Gastroesophageal sphincter (tissue), 4 donors: ENCODE results near the gene EHD1. TPM values are rescaled to one million over a fixed set of nuclear protein-coding genes. Genes with fewer than 3 reads are reported as not detected.

ENCODE experiments used
- ATAC-seq: fragments of 150-250 bp; one replicate; pipeline ENCODE4 v1.9.1; 2016; ENCODE audit warnings: mild to moderate bottlenecking, moderate library complexity
- H3K27ac ChIP-seq, 4 donors: fragments of 200-600 bp; sonication (generic) in 3 of 4; 1 replicate in 3 of 4; 2 replicates in 1 of 4; pipeline ENCODE4 v1.5.1; 2016 to 2019
- H3K27me3 ChIP-seq: fragments of 200-600 bp; sonication (generic); one replicate; pipeline ENCODE4 v1.5.1; 2019
- H3K36me3 ChIP-seq, 2 donors: fragments of 200-600 bp; sonication (generic); one replicate each; pipeline ENCODE4 v1.5.1; 2019; ENCODE audit warnings: control low read depth in 1 of 2
- H3K4me1 ChIP-seq, 3 donors: fragments of 200-600 bp; sonication (generic); 1 replicate in 2 of 3; 2 replicates in 1 of 3; pipeline ENCODE4 v1.5.1; 2016 to 2019; ENCODE audit warnings: control low read depth in 2 of 3
- H3K4me3 ChIP-seq, 2 donors: fragments of 200-600 bp; sonication (generic); one replicate each; pipeline ENCODE4 v1.5.1; 2019; ENCODE audit warnings: mild to moderate bottlenecking in 1 of 2, moderate library complexity in 1 of 2
- H3K9me3 ChIP-seq, 3 donors: fragments of 200-600 bp; sonication (generic); one replicate each; pipeline ENCODE4 v1.5.1; 2017 to 2019; ENCODE audit warnings: control low read depth in 2 of 3
- EP300 ChIP-seq: sonication (generic); formaldehyde crosslinking; IDR thresholded peaks from one replicate; pipeline ENCODE4 v1.6.1; 2017; ENCODE audit warnings: antibody characterized with exemption, mild to moderate bottlenecking
- POLR2A ChIP-seq, 2 donors: fragments of 450-650 bp; IDR thresholded peaks; one replicate each; pipeline ENCODE4 v1.6.1; 2017; ENCODE audit warnings: antibody characterized with exemption in 2 of 2, mild to moderate bottlenecking in 2 of 2, moderate library complexity in 1 of 2
- POLR2AphosphoS5 ChIP-seq: sonication (generic); formaldehyde crosslinking; IDR thresholded peaks from one replicate; pipeline ENCODE4 v1.6.1; 2017; ENCODE audit warnings: antibody characterized with exemption
- WGBS, 2 donors: methylation state at CpG; one replicate each; pipeline ENCODE4 v1.1.5; 2018; ENCODE audit warnings: low coverage in 1 of 2; 5-methylcytosine and 5-hydroxymethylcytosine counted together
- total RNA-seq, 4 donors: library from RNA; depleted of rRNA; stranded (reverse); fragments of >200 nt; gene quantifications; one replicate each; pipeline ENCODE4 v1.1.0, GENCODE V29; 2016
- TF ChIP-seq, protein P1 (sequence below), 4 experiments: fragments of 200-600 bp in 2 of 4; fragments of 450-650 bp in 2 of 4; sonication (generic) in 1 of 4; IDR thresholded peaks; one replicate each; pipeline ENCODE4 v1.5.1; 2017 to 2019; ENCODE audit warnings: antibody characterized with exemption in 4 of 4, mild to moderate bottlenecking in 2 of 4, moderate library complexity in 2 of 4

Gene EHD1
- total RNA-seq, 4 donors from 2014 or later: 92.1 to 188 (median 101) TPM

DNA sequence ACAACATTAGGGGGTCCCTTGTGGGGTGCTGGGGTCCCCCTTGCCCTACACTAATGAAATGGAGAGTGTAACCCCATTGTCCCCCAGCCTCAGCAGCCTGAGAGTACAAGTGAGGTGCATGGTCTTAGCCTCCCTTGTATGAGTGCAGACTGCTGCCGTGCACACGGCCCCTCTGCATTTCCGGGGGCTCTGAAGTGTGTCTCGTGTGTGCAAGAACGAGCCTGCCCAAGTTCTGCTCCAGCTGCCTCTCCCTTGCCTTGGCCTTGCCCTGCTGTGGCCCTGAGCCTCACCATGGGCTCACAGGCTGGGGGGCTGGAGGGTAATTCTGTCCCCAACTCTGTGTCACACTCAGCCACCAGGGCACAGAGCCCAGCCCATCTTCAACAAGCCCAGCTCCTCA lies 5.2 kb upstream of the EHD1 start:
- WGBS, 2 donors: no CpG with 5 or more reads among the region's 5 CpGs
- no peaks in the 10 kb centered on the region for H3K36me3 ChIP-seq
- TF ChIP-seq, protein P1, sequence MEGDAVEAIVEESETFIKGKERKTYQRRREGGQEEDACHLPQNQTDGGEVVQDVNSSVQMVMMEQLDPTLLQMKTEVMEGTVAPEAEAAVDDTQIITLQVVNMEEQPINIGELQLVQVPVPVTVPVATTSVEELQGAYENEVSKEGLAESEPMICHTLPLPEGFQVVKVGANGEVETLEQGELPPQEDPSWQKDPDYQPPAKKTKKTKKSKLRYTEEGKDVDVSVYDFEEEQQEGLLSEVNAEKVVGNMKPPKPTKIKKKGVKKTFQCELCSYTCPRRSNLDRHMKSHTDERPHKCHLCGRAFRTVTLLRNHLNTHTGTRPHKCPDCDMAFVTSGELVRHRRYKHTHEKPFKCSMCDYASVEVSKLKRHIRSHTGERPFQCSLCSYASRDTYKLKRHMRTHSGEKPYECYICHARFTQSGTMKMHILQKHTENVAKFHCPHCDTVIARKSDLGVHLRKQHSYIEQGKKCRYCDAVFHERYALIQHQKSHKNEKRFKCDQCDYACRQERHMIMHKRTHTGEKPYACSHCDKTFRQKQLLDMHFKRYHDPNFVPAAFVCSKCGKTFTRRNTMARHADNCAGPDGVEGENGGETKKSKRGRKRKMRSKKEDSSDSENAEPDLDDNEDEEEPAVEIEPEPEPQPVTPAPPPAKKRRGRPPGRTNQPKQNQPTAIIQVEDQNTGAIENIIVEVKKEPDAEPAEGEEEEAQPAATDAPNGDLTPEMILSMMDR (IDR thresholded peaks at IDR 0.05): no peak
- TF ChIP-seq POLR2A (IDR thresholded peaks at IDR 0.05): no peak
- TF ChIP-seq POLR2AphosphoS5: no peak
- TF ChIP-seq EP300: no peak
- peaks cover 0 to 38% (median 17%) of the 10 kb centered on the region in 3 donors for H3K4me1 ChIP-seq
- no peaks in the 10 kb centered on the region for H3K9me3 ChIP-seq
- no peak for ATAC-seq
- H3K4me3 ChIP-seq: no peak overlapping the region
- H3K27ac ChIP-seq: peak overlapping the region in 1 of 4 donors; percentile 29
- H3K27me3 ChIP-seq: no peaks in the 10 kb centered on the region

DNA sequence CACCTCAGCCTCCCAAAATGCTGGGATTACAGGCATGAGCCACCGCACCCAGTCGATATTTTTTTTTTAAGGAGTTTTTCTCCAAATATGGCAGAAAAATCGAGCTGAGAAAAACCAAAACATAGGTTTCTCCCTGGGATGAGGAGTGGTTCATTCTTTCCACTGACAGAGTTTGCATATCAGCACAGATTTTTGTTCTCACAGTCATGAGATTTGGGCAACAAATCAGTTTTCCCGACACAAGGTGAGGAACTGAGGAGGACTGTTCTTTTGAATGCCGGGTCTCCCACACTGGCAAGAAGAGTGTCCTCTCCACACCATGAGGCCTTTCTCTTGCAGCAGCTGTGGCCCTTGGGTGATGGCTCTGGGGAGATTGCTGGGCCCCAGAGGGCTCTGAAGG lies 3.8 kb upstream of the EHD1 start:
- no peaks in the 10 kb centered on the region for H3K27me3 ChIP-seq
- no peak for ATAC-seq
- no peak overlapping the region for H3K4me3 ChIP-seq
- TF ChIP-seq, protein P1 (IDR thresholded peaks at IDR 0.05): no peak
- TF ChIP-seq EP300: no peak
- no peak for TF ChIP-seq POLR2A (IDR thresholded peaks at IDR 0.05)
- no peak for TF ChIP-seq POLR2AphosphoS5
- H3K27ac ChIP-seq: peak overlapping the region in 3 of 4 donors; percentile 44 to 59 (median 51)
- peaks cover 0 to 30% (median 7%) of the 10 kb centered on the region in 3 donors for H3K4me1 ChIP-seq
- H3K9me3 ChIP-seq: no peaks in the 10 kb centered on the region
- no peaks in the 10 kb centered on the region for H3K36me3 ChIP-seq
- WGBS, 2 donors: 39 to 58% methylated on average over 2 to 3 of the region's 5 CpGs

DNA sequence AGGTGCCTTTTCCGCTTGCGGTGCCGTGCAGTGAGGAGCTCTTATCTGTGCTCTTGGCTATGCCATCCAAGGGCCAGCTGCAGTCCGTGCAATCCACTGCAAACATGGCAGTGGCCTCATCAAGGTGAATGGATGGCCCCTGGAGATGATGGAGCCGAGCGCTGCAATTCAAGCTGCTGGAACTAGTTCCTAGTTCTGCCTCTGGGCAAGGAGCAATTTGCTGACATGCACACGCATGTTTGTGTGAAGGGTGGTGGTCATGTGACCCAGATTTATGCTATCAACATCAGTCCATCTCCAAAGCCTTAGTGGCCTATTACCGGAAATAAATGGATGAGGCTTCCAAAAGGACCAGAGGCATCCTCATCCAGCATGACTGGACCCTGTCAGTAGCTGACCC lies 3.1 kb upstream of the EHD1 start:
- Histone ChIP-seq H3K4me3 (no peak overlapping the region), H3K9me3 (no peaks in the 10 kb centered on the region), H3K27me3 (no peaks in the 10 kb centered on the region), H3K36me3 (no peaks in the 10 kb centered on the region), H3K27ac (peak overlapping the region in 1 of 4 donors; percentile 51), H3K4me1 (peaks cover 0 to 36% (median 11%) of the 10 kb centered on the region in 3 donors)
- 82 to 93% methylated on average over 4 to 6 of the region's 8 CpGs for WGBS, 2 donors
- TF ChIP-seq, protein P1 (IDR thresholded peaks at IDR 0.05): no peak
- TF ChIP-seq POLR2A (IDR thresholded peaks at IDR 0.05): no peak
- TF ChIP-seq EP300: no peak
- TF ChIP-seq POLR2AphosphoS5: no peak
- no peak for ATAC-seq

DNA sequence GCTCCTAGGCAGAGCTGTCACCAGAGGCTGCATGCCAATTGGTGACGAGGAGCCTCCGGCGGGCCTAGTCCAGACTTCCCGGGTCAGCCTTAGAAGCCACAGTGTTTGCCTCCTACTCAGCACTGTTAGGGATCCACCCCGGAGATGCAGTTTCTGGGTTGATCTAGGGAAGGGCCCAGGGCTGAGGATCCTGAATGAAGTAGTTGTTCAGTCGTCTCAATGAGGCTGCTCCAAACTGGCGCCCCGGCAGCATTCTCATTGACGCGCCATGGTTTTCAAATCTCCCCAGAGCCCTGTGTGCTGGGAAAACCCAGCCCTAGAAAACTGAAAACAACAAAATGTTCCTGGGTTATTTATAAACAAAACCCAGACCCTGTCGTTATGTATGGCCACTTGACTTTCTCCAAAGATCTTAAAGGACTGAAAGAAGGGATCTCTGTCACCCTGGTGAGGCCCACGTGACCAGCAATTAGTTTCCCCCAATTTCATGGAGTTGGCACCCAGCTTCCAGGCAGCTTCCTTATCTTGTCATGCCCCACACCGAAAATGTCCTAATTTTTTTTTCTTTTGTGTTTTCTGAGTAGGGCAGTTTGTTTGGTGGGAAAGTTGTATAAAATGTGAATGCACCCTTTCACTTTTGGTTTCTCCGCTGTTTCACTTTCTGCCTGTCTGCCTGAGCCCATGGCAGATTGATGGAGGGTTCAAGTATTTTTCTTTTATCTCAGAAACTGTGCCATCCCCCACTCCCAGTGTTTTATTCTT lies 2.0 kb upstream of the EHD1 start:
- no peaks in the 10 kb centered on the region for H3K9me3 ChIP-seq
- TF ChIP-seq POLR2AphosphoS5: no peak
- no peak for TF ChIP-seq POLR2A (IDR thresholded peaks at IDR 0.05)
- TF ChIP-seq, protein P1 (IDR thresholded peaks at IDR 0.05): no peak
- TF ChIP-seq EP300: no peak
- no peak overlapping the region for H3K4me3 ChIP-seq
- H3K27ac ChIP-seq: peak overlapping the region in 3 of 4 donors; percentile 14 to 97 (median 97)
- no peak for ATAC-seq
- peaks cover 0 to 46% (median 22%) of the 10 kb centered on the region in 3 donors for H3K4me1 ChIP-seq
- H3K36me3 ChIP-seq: no peaks in the 10 kb centered on the region
- no peaks in the 10 kb centered on the region for H3K27me3 ChIP-seq
- WGBS, 2 donors: 57 to 61% methylated on average over 4 to 8 of the region's 14 CpGs
